NCI-H1694 (cell line): Measurements from ENCODE around the gene HYAL2.
"Not testable (repeated sequence)": the region's sequence is repeated elsewhere in the genome, so short reads cannot be mapped to it uniquely, and the experiment has no call there.

Experiments
- DNase-seq: peaks from one replicate; lab custom pipeline; 2025; lab: John Stamatoyannopoulos, UW

HYAL2 gene

DNA sequence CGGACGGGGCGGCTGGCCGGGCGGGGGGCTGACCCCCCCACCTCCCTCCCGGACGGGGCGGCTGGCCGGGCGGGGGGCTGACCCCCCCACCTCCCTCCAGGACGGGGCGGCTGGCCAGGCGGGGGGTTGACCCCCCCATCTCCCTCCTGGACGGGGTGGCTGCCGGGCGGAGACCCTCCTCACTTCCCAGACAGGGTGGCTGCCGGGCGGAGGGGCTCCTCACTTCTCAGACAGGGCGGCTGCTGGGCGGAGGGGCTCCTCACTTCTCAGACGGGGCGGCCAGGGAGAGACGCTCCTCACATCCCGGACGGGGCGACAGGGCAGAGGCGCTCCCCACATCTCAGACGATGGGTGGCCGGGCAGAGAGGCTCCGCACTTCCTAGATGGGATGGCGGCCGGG, 10.5 kb downstream of the HYAL2 start:
- DNase-seq, result not testable (repeated sequence)

DNA sequence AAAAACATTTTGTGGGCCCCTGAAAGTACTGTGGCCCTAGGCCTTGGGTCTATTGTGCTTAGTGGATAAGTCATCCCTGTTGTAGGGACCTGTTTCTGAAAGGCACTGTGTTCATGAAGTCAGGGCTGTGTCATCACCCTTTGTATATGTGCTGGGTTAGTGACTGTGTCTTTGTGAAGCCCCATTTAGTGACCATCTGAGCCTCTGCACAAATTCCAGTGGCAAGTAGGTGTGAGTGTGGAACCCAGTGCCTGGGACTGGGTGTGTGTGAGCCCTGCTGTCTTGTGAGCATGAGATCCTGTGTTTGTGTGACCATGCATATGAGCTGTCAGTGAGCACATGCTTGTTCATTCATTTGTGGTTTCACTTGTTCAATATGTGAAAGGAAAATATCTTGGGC, 17.9 kb downstream of the HYAL2 start:
- no peak for DNase-seq

DNA sequence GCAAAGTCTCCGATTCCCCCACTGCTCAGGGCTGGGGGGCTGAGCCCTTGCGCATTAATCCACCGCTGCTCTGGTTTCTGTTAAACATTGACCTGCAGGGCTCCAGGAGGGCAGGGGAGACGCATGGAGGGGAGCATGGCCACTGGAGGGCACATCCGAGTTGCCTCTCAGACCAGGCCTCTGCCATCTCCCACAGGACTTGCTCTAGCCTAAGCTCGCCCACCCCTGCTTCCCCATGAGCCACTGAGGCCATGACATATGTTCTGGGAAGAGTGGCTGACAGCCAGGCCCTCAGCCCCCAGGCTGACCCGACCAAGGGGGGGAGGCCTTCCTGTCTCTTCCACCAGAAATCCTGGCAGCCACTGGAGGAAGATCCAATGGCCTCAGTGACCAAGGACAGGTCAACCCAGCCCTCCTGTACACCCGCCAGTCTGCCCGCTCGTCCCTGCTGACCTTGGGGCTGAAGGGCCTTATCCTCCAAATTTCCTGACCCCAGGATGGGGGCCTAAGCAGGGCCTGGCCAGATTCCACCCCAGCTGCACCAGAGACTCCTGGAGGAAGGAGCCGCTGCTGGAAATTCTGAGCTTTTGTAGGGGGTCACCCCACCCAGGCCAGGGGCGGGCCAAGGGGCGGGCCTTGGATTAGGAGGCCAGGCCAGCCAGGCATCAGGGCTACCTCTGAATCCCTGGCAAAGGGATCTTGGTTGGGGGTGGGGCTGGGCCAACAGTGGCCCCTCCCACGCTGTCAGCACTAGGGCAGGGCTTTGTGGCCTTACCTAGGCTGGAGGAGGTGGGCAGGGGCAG, 19.3 kb downstream of the HYAL2 start, which contains the start of gene HYAL1:
HYAL1 (minus strand) TSS at position 562 of the 803 bp plus-strand sequence. CDS start 618 bp downstream, outside the sequence.
- no peak for DNase-seq

DNA sequence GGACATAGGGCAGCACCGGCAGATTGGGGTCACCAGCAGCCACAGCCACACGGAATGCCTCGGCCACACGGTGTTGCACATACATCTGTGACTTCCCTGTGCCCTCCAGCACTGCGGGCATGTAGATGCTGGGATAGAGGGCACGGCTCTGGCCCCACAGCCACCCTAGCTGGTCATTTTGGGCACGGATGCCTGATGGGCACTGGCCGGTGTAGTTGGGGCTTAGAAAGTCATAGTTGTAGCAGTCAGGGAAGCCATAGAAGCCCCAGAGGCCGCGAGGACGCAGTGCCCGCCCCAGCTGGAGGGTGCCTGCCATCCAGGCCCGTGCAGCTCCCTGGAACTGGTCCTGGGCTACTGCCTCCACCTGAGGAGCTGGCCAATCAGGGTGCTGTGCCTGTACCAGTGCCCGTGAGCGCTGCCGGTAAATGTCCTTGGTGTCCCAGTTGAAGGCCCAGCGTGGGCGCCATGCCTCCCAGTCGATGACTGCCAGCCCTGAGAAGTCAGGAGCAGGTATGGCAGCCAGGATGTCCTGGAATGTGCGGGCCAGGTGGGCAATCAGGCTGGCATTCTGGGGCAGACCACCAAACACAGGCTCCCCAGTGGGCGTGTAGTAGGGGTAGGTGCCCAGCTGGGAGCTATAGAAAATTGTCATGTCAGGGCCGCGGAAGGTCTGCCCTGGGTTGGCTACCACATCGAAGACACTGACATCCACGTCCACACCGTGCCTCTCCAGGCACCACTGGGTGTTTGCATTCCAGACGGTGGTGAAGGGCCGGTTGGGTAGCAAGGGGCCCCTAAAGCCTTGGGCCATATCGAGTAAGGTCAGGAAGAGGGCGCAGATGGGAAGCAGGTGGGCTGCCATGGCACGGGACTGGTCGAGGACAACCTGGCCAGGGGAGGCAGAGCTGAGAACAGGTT, 20.2 kb downstream of the HYAL2 start:
- no peak for DNase-seq

DNA sequence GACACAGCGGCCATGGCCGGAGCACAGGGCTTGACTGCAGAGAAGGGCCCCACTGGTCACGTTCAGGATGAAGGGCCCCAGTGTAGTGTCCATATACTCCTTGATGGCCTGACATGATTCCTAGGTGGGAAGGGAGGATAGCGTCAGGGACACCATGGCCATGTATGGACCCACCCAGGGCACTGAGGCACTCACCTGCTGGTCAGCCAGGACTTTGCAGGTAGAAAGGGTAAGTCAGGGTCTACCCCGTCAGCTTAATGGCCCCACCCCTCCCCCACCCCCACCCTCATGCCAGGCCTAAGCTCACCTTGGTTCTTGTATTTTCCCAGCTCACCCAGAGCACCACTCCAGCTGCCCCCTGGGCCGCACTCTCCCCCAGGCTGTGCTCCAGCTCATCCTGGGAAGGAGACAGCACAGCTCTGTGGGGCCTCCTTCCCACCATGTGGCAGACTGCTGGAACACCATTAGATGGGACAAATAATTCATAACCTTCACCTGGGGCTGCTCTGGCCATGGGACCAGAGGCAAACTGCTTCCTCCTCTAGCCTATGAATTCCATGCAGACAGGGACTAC, 21.8 kb downstream of the HYAL2 start:
- no peak for DNase-seq

DNA sequence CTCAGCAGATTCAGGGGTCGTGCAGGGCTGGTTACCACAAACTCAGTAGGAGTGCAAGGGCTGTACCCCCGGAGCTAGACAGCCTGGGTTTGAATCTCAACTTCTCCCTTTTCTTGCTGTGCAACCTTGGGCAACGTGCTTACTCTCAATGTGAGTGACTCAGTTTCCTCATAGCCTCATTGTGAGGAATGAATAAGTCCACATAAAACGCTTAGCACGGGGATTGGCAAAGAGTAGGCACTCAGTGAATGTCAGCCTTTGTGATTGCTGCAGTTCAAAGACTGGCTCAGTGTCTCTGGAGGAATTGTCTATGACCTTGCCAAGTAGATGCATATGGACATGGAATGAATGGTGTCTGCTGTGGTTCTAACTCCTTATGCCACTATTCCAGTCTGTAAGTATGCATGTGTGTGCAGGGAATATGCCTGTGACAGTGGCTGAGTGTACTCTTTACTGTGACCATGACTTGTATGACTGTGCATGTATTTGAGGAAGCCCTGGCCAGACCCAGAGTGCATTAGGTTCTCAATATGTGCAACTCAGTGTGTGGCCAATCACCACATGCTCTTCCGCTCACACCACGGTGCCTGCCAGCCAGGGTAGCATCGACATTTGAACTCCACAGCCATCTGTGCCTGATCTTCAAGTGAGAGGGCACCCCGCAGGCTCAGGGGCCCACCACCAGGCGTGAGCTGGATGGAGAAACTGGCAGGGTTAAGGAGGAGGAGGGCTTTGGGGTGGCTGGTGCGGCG, 22.4 kb downstream of the HYAL2 start:
- no peak for DNase-seq

DNA sequence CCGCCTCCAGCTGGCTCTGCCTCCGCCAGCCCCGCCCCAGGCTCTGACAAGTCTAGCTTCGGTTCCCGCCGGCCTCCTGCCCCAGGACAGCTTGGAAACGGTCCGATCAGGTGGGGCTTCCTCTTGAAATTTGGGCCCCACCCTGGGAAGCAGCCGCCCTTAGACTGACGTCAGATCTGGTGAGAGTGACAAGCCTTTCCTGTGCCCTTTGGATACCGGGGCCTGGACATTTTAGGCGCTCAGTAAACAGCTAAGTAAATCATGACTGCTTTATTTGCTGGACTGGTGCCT, 23.0 kb downstream of the HYAL2 start:
- DNase-seq, result no peak

DNA sequence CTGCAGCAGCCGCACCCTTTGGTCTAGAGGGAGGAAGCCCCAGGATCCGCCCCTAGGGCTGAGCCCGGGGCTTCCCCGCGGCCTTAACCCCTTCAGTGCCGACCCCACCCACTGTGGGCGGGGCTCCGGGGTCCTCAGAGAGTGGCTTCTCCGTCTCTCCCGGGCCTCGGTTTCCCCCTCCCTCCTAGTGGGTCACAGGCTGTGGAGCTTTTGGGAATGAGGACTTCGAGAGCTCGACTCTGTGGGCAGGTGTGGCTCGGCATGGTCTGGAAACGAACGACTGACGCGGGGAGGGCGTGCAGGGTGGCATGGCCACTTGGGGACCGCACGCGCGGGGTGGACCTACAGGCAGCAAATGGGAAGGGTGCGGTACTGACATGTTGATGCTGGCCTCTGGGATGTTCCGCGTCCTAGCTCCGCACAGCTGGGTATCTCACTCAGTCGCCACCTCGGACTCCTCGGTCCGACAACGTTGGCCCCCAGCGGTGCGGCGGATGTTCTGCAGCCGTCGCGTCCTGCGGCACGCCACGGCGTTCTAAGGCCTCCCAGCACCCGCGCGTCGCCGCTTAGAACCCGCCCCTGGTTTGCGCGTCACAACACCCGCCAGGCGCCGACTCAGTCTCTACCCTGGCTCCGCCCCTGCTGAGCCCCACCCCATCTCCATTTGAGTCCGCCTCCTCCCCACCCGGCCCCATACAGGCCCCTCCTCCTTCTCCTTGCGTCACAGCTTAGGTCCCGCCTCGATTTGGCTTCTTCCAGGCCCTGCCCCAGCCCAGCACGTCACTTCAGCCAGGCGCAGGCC, 23.5 kb downstream of the HYAL2 start, which contains the start of the genes HYAL3 and NAA80:
HYAL3 (minus strand) TSS at position 570 of the 802 bp plus-strand sequence. CDS start 3,803 bp downstream, outside the sequence.
NAA80 (minus strand) TSS at position 570 of the 802 bp plus-strand sequence. CDS start 1,942 bp downstream, outside the sequence.
- peak; percentile 86 for DNase-seq

DNA sequence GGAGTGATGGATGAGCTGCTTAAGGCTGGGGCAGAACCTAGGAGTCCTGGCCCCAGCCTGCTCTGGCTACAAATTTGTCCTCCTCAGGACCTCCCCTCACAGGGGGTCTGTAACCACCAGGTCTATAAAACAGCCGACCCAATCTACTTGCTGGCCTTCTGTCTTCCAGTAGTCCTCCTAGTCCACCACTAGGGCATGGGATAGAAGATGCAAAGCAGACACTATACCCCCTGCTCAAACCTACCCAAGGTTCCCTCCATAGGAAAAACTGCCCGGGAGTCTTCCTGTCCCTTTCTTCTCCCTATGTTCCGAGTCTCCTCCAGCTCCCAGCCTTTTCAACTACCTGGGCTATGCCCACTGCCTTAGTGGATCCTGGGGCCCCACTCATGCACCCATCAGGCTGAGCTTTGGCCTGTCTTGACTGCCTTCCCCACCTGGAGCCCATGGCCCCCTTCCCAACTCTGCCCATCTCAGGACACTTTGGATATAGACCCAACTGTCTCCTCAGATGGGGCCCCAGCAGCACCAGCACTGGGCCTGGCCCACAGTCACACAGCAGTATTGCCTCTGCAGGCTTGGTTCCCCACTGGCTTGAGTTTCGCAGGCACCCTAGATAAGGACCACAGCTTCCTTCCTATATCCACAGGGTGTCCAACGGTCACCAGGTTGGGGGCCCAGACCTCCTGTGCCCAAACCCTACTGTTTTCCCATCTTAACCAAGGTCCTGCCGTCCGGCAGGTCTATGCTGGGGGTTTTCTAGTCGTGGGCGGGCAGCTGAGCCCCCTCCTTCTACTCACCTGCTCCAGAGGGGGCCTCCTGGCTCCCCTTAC, 24.4 kb downstream of the HYAL2 start:
- no peak for DNase-seq

DNA sequence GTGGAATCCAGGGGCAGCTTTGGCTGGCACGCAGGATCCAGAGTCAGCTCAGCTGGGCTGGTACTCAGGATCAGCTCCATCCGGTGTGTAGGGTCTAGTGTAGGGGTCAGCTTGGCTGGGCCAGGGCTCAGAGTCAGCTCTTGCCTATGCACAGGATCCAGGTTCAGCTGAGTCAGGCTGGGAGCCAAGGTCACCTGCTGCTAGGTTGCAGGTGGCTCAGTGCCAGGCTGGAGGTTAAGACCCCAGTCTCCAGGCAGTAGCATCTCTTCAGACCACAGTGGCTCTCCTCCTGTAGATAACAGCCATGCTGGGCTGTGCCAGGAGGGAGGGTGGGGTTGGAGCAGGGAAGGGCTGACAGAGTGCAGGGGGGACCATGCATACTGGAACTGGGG, 25.2 kb downstream of the HYAL2 start:
- no peak for DNase-seq

DNA sequence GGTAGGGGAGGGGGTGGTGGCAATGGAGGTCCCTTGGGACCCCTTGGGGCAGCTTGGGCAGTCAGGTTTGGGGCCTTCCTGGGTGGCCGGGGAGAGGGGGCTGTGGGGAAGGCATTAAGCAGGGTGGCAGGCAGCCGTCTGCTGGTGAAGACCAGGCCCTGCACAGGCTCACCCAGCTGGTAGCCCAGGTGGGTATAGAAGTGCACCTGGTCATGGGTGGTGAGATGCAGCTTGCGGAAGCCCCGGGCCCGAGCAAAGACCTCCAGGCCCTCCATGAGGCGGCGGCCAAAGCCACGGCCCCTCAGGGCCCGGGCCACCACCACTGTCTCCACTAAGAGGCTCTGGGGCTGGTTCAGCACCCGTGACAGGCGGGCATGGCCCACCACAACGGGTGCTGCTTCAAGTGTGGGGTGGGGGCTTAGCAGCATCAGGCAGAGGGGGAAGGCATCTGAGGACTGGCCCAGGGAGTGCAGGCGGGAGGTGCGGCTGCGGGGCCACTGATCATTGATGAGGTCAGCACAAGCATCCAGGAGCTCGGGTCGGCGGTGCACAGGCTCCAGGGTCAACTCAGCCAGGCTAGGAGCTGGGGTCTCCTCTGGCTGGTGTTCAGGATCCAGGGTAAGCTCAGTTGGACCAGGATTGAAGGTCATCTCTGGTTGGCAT, 25.7 kb downstream of the HYAL2 start:
- no peak for DNase-seq

DNA sequence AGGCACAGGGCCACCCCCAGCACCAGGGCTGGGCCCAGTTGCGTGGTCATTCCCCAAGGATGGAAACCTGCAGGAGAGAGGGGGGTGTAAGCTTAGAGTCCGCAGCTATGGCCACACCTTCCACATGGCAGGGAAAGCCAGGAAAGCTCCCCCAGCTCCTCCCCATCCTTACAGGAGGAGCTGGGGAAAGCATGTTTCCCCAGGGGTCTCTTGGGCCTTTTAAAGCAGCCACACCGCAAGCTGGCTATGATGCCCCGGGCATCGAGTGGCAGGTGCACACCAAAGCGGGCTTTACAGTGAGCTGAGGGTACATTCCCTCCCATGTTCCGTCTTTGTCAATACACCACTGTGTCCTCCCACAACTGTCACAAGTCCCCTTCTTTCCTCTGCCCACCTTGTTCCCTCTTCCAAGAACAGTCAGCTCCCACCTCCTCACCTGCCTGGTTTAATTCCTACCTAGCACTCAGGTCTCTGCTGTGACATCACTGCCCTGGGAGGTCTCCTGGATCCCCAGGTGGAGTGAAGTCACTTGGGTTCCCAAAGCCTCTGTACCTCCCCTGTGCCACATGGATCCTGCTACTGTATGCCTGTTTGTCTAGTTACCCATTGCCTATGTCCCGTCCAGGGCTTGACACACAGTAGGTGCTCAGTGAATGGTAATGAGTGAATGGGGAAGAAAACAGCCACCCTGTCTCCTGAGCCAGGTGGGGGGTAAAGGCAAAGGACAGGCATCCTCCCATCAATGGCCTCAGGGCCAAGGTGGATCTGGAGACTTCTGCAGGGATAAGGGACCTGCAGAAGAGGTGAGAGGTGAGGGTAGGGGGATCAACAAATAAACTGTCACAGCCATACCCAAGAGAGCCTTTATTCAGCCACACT, 26.8 kb downstream of the HYAL2 start:
- no peak for DNase-seq

DNA sequence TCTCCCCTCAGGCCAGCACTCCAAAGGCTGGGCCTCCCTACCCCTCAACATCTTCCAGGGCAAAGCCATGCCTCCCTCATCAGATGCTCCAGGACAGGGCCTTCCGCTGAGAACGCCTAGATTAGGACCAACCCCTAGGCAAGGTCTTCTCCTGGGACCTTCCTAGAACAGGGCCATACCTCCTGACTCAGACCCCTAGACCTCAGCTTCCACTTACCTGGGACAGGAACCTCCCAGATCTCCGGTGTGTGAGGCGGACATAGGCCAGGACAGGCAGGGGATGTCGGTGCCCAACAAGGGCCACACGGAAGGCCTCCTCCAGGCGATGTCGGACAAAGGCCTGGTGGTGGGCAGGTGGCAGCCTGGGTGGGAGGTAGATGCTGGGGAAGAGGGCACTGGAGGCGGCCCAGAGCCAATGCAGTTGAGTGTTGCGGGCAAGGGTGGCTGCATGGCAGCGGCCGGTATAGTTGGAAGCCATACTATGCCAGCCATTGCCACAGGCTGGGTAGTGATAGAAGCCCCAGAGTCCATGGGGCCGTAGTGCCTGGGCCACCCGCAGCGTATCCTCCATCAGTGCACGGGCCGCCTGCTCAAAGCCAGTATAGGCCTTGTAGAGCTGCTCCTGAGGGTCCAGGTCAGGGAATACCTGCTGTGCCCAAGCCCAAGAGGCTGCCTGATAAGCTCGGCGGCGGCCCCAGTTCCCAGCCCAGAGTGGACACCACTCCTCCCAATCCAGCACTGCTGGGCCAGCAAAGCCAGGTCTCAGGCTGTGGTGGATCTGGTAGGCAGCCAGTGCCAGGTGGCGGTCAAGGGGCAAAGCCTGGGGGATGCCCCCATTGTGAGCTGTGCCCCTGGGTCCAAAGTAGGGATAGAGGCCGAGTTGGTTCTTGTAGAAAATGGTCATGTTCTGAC, 27.8 kb downstream of the HYAL2 start:
- no peak for DNase-seq

DNA sequence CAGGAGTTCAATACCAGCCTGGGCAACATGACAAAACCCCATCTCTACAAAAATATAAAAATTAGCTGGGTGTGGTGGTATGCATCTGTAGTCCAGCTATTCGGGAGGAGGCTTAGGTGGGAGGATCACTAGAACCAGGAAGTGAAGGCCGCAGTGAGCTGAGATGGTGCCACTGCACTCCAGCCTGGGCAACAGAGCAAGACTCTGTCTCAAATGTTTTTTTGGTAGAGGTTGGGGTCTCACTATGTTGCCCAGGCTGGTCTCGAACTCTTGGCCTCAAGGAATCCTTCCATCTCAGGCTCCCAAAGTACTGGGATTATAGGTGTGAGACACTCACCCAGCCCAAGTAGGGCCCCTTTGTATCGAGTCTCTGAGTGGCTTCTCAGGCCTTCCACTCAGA, 28.5 kb downstream of the HYAL2 start:
- DNase-seq, result no peak

DNA sequence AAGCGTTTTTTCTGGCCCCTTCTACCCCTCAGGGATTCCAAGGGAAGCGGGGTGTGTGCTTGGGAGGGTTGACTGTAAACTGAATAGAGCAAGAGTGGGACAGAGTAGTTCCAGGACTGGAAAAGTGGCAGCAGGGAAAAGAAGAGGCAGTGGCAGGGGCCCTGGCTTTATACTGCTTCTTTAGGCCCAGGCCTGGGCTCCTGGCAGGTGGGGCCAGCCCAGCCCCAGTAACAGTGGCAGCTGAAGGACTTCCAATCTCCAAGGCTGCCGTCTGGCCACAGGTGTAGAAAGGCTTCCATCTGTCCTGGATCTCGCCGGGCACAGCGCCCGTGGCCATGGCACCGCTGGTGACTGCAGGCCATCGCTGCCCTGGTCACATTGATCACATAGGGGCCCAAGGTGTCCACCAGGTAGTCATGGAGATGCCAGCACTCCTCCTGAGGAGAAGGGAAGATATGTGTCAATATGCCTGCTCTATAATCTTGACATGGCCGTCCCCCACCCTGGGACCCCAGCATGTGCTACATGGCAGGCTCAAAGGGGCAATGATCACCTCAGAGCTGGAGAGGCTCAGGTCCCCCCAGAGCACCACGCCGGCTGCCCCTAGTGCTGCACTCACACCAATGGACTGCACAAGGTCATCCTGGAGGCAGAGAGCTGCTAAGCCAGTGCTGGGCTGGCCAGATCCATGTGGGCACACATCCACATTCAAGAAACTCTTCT, 29.3 kb downstream of the HYAL2 start:
- no peak for DNase-seq

DNA sequence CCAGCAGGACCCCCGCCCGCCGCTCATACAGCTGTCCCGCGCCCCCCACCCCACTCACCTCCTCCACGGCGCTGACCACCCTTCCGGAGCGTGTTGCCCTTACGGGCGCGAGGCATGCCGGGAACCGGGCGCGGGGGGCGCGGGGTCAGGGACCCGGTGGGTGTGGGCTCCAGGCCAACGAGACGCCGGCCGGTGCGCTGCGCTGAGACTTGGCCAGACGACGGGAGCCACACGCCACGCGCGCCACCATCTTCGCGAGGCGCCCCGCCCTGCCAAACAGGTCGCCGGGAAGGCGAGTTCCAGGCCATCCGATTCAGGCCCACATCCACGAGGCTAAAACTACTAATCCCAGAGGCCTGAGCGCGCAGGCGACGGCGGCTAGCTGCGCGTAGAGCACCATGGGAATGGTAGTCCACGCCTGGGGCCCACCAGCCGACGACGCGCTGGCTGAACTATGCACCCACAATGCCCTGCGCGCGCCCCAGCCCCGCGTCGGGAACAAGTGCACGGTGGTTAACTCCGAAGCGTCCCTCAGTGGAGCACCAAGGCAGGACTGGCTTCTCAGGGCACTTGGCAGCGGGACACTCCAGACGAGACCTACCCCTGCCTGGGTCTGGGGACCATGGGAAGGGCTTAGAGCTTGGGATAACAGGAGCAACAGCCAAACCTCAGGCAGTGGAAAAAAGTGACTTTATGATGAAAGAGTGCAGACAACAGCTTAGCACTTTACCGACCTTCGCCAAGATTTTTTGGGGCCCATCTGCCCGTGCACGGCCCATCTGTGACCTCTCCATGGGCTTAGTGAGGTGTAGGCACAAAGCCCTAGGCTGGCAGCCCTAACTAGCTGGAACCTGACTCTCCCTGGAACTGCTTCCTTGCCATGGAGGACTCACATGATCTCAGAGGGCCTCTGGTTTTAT, 30.1 kb downstream of the HYAL2 start, which contains the start of gene IFRD2:
IFRD2 (minus strand) TSS at position 271 of the 920 bp plus-strand sequence; CDS start at position 116, 155 bp downstream.
- peak; percentile 69 for DNase-seq
